ENCODE measurements around the gene GREM1.

The GREM1 gene

DNA sequence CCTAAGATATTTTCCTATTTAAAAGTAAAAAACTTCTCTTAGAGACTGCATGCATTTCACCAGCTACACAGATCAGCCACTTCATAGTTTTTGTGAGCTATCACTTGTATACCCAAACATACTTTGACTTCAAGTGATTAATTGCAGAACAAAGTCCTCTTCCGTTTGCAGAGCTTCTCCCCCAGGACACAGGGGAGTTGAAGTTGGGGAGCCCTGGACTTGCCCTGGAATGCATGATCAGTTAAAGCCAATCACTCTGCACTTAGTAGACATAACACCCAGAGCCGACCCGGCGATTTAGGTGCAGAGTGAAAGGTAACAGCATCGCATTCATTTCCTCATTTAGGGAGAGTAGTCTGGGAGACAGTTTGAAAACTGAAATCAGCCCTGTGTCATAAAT is 70.1 kb downstream of the GREM1 start:
- DNase-seq (no peak), ATAC-seq (no peak)

DNA sequence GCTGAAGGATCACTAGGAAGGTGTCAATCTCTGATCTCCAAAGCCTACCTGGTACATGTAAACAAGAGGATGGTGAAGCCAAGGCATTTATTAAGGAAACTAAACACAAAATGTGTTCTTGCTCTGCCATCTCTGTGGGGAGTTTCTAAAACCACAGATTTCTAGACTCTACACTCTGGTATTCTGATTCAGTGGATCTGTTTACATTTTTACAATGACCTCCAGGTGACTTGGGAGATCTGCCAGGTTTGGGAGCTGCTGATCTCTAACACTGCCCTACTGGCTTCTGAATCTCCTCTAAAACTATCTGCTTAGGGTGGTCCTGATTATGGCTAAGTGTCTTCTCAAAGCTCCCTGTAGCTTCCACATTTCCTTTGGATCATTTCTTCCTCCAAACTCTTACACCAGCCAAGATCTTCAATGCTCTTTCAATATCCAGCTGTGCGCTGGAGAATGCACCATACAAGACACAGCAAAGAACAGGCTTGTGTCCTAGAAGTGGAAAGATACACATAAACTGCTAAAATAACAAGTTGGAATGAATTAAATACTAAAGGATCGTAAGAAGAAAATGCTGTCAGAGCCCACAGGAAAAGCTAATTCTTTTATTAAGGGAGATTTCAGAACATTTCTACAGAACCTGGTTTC is 72.7 kb downstream of the GREM1 start:
- DNase-seq (no peak), ATAC-seq (no peak)

DNA sequence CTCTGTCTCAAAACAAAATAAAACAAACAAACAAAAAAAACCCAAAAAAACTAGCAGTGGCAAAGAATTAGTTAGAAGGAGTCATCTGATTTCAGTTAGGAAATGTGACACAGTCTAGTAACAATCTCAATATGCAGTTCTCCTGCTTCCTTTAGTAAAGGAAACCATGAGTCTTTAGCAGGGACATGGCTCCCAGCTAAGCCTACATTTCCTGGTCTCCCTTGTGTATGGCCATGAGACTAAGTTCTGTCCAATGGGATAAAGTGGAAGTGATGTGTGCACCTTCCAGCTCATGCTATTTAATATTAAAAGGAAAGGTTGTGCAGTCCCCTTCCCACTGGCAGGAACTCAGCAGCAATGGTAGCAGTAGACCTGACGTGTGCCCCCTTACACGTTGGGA is 74.6 kb downstream of the GREM1 start:
- ATAC-seq (no peak), DNase-seq (no peak)
